Measurements from ENCODE around the gene RASGRP2. TPM values are rescaled to one million over a fixed set of nuclear protein-coding genes. Genes with fewer than 3 reads are reported as not detected.

RASGRP2 gene
- total RNA-seq, 1 experiment from 2014 or later, result 26.9 TPM

GRCh38 chr11:64776875-64777274 lies 32.9 kb upstream of the RASGRP2 start:
- peaks cover 21 to 35% of the 10 kb centered on the region in 2 experiments for H3K4me1 Mint-ChIP-seq
- TF ChIP-seq, protein P1, sequence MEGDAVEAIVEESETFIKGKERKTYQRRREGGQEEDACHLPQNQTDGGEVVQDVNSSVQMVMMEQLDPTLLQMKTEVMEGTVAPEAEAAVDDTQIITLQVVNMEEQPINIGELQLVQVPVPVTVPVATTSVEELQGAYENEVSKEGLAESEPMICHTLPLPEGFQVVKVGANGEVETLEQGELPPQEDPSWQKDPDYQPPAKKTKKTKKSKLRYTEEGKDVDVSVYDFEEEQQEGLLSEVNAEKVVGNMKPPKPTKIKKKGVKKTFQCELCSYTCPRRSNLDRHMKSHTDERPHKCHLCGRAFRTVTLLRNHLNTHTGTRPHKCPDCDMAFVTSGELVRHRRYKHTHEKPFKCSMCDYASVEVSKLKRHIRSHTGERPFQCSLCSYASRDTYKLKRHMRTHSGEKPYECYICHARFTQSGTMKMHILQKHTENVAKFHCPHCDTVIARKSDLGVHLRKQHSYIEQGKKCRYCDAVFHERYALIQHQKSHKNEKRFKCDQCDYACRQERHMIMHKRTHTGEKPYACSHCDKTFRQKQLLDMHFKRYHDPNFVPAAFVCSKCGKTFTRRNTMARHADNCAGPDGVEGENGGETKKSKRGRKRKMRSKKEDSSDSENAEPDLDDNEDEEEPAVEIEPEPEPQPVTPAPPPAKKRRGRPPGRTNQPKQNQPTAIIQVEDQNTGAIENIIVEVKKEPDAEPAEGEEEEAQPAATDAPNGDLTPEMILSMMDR (conservative IDR thresholded peaks at IDR 0.05), result no peak
- H3K23ac ChIP-seq (ENCODE audit: insufficient read length, low read depth, low read length), result no peak overlapping the region

More at GRCh38 chr11:64776875-64777274, 32.9 kb upstream of the RASGRP2 start:
- no peaks in the 10 kb centered on the region for H3K9me3 ChIP-seq (ENCODE audit: control insufficient read depth, low read depth, low read length)
- DNase-seq, result no peak
- H4K5ac ChIP-seq (ENCODE audit: insufficient read length, low read depth, low read length), result no peak overlapping the region
- peaks cover 26% of the 10 kb centered on the region for H3K79me2 ChIP-seq (ENCODE audit: insufficient read depth, low read length)
- no peak overlapping the region for H3K14ac ChIP-seq (ENCODE audit: insufficient read depth, low read length)
- H3K4me1 ChIP-seq (ENCODE audit: insufficient read depth, low read length), result no peaks in the 10 kb centered on the region
- H3K27me3 ChIP-seq (ENCODE audit: insufficient read depth, low read length), result no peaks in the 10 kb centered on the region
- H3K4ac ChIP-seq (ENCODE audit: low read depth, low read length), result no peak overlapping the region
- no peak overlapping the region for H2BK120ac ChIP-seq (ENCODE audit: low read depth, low read length, poor library complexity, severe bottlenecking)
- Mint-ChIP-seq H3K27ac (peak overlapping the region; percentile 89 to 96 (median 94); a peak in 6 of 7 replicates), H3K9me3 (no peaks in the 10 kb centered on the region; a peak in 1 of 5 replicates), H3K27me3 (ENCODE audit: low read depth) (no peaks in the 10 kb centered on the region), H3K36me3 (ENCODE audit: insufficient read depth in 1 of 3, low read depth in 3 of 3) (peaks cover 53 to 60% (median 57%) of the 10 kb centered on the region in 3 experiments), H3K4me3 (peak overlapping the region; percentile 90 to 95)
- H3K27ac ChIP-seq (ENCODE audit: insufficient read length, low read depth, low read length), result no peak overlapping the region
- no peaks in the 10 kb centered on the region for H3K23me2 ChIP-seq (ENCODE audit: insufficient read length, low read depth, low read length, poor library complexity, severe bottlenecking)
- H2BK5ac ChIP-seq (ENCODE audit: insufficient read length, low read length), result no peak overlapping the region
- H4K20me1 ChIP-seq (ENCODE audit: control insufficient read depth, insufficient read depth, insufficient read length), result no peaks in the 10 kb centered on the region
- no peak overlapping the region for H4K91ac ChIP-seq (ENCODE audit: insufficient read length, low read depth, low read length)
- no peak overlapping the region for H3T11ph ChIP-seq (ENCODE audit: low read length)
- peak overlapping the region; percentile 84 for H3K9ac ChIP-seq (ENCODE audit: extremely low read depth, insufficient read length, low read length)
- no peak overlapping the region for H2BK15ac ChIP-seq (ENCODE audit: low read depth, low read length)
- H2AFZ ChIP-seq (ENCODE audit: low read length), result no peak overlapping the region
- H3K79me1 ChIP-seq (ENCODE audit: insufficient read depth, low read depth, low read length, poor library complexity, severe bottlenecking), result peaks cover 7% of the 10 kb centered on the region
- H3K18ac ChIP-seq (ENCODE audit: insufficient read length, low read depth, low read length), result no peak overlapping the region
- no peak overlapping the region for H2BK12ac ChIP-seq (ENCODE audit: insufficient read length, low read depth, low read length)
- H2AK5ac ChIP-seq (ENCODE audit: insufficient read length, low read length), result no peak overlapping the region
- H3K56ac ChIP-seq (ENCODE audit: insufficient read length, low read depth, low read length), result no peak overlapping the region
- peak overlapping the region; percentile 81 for H3K4me2 ChIP-seq (ENCODE audit: insufficient read depth, insufficient read length, low read length)
- WGBS (ENCODE audit: extremely low coverage, insufficient read length, low lambda C conversion rate), result no CpG with 5 or more reads among the region's 3 CpGs
- no peak overlapping the region for H4K8ac ChIP-seq (replicated peaks; ENCODE audit: insufficient read length, low read depth, low read length)
- no peak overlapping the region for H2BK20ac ChIP-seq (ENCODE audit: low read depth, low read length, poor library complexity, severe bottlenecking)
